HG03432 (cell line): ENCODE data around the gene KRTAP4-8.
"Not testable (repeated sequence)": the region's sequence is repeated elsewhere in the genome, so short reads cannot be mapped to it uniquely, and the experiment has no call there.

Experiments
- ATAC-seq: cut with Tn5 transposase; IDR thresholded peaks from one replicate; pipeline ENCODE4 v1.9.1; 2021; ENCODE audit warnings: mild to moderate bottlenecking, moderate library complexity; ENCODE audit not compliant: unreplicated experiment

The KRTAP4-8 gene

DNA sequence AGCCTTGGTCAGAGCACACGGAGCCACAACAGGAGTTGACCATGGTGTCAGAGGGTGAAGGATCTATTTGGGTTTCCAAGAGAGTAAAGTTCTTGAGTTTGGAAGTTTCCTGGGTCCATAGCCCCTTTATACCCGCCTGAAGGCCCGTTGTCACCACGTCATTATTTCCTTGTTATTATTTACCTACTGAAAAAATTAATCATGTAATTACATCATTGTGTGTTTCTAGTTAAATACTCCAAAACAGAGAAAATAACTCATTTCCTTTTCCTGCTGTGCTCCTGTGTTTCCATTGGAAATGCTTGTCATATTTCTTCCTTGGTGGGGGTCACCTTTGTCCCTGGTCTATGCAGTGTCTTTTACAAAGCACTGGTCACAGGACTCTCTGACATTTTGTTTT lies at the start of gene KRTAP4-8:
TSS of gene KRTAP4-8 (minus strand) at position 101 of the 400 bp plus-strand sequence. CDS start at position 43, 58 bp downstream.
- ATAC-seq, result no peak

DNA sequence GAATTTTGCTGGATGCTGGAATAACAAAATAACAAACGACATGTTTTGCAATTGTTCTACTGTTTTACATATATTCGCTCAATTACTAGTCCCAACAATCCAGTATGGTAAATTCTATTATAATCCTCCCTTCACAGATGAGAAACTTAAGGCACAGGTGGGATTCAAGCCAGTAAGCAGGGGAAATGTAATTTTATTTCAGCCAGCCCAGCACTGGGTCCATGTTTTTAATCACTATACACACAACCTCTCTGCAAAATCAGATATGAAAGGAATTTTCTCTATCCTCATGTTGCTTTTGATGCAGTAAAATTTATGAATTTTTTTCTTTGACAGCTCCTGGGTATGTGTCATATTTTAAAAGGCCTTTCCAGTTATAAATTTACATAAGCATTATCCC lies 47.3 kb upstream of the KRTAP4-8 start:
- no peak for ATAC-seq

DNA sequence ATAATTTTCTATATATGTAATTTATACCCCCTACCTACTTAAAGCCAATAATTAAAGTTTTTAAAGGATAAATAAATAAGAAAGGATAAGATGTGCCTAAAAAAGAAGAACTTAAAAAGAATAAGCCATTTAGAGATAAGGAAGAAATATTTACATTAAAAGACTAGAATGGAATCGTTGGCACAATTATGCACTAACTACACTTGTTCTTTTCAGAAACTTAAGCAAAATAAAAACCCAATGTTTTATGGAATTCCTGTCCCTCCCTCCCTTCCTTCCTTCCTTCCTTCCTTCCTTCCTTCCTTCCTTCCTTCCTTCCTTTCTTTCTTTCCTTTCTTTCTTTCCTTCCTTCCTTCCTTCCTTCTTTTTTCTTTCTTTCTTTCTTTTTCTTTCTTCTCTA lies 46.9 kb upstream of the KRTAP4-8 start:
- no peak for ATAC-seq

- no peak for ATAC-seq
Measured at GRCh38 chr17:41141361-41141760, 43.4 kb upstream of the KRTAP4-8 start.

DNA sequence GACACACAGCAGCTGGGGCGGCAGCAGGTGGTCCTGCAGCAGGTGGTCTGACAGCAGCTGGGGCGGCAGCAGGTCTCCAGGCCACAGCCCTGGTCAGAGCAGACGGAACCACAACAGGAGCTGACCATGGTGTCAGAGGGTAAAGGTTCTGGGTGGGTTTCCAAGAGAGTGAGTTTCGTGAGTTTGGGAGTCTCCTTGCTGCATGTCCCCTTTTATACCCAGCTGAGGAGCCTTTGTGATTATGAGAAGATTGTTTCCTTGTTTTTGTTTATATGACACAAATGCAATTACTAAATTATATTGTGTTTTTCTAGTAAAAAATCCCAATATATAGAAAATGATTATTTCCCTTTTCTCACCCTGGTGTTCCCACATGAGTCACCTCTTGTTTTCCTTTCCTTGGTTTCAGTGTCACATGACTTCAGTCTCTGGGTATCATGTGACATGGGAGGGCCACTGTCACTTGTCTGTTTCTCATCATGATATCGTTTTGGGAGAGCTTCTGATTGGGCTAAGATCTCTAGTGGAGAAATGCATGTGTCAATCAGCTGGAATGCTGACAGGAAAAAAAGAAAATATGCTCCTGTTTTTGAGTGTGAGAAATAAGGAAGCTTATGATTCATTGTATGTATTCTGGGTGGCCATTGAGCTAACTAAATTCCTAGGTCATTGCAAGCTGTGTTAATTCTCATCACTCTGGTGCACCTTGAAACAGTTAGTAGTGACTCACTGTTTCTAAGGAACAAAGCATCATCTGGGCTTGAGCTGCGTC lies 42.6 kb upstream of the KRTAP4-8 start, which contains the start of gene KRTAP4-6:
TSS of gene KRTAP4-6 (minus strand) at position 185 of the 772 bp plus-strand sequence. CDS start at position 128, 57 bp downstream.
- no peak for ATAC-seq

- not testable (repeated sequence) for ATAC-seq
Measured at GRCh38 chr17:41139865-41140264, 41.9 kb upstream of the KRTAP4-8 start.

GRCh38 chr17:41133880-41134735 lies 36.2 kb upstream of the KRTAP4-8 start:
- no peak for ATAC-seq

DNA sequence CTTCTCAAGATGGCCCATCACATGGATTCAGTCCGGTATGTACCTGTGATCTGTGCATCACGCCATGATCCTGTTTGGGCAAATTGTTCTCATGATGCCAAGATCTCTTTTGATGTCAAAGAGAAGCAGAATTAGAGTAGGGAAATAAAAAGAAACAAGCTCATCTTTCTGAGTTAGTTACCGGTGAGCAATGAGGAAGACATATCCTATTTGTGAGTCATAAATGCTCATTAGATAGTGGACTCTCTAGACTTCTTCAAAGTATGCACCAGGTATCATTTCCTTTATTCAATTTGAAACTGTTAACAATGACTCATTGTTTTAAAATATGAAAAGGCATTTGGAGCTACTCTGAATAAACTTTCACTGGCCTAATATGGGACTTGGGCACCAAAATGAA lies 34.0 kb upstream of the KRTAP4-8 start:
- ATAC-seq, result no peak

DNA sequence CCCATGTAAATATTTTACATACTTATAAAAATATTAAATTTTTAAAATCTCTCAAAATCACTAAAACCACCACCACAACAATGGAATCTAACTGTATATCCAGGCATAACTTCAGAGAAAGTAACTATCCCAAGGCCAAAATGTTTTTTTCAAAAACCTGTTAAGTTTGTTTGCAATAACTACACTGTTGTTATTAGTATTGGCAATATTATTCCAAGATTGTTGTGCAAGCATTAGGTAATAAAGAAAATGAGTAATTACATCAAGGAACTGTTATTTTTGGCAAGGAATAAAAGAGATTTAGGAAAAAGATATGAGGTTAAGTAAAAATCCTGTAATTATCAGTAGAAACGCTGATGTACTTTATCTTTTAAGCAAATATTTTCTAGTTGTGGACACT lies 29.4 kb upstream of the KRTAP4-8 start:
- ATAC-seq, result no peak

DNA sequence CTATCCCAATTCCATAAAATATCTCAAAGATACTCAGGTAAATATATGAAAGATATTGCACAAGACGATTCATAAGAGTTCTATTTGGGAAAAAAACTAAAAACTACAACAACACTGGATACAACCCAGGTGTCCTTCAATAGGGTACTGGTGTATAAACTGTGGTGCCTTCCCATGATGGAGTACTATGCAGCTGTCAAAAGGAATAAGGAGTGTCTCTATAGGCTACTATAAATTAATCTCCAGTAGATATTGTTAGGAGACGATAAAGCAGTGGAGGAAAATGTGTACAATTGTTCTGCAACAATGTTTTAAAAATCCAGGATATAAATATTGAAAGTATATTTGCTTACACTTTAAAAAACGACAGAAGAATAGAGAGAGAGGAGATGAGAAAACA lies 28.5 kb upstream of the KRTAP4-8 start:
- ATAC-seq, result no peak

DNA sequence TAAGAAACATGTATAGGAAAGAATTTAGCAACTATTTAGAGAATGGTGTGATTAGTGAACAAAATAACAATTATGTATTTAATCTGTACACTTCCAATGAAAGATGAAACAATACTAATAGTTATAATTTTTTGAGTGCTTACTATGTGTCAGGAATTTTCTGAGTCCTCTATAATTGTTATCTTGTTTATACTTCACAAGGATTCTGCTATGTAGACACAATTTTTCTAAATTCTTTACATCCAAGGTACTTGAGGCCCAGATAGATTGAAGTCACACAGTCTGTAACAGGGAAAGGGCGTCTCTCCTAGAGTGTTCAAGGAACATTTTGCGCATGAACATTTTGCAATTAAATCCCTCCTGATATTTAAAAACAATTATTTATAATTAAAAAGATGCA lies 27.1 kb upstream of the KRTAP4-8 start:
- ATAC-seq, result no peak

DNA sequence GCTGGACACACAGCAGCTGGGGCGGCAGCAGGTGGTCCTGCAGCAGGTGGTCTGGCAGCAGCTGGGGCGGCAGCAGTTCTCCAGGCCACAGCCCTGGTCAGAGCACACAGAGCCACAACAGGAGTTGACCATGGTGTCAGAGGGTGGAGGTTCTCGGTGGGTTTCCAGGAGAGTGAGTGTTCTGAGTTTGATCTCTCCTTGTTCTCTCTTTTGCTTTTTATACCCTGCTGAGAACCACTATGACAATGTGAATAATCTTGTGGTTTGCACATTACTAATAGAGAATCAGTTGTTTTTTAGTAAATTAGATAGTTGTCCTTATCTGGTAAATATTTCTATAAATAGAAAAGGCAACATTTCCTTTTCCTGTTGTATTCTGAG lies 26.0 kb upstream of the KRTAP4-8 start, which contains the start of gene KRTAP4-12:
TSS of gene KRTAP4-12 (minus strand) at position 192 of the 381 bp plus-strand sequence. CDS start at position 132, 60 bp downstream.
- not testable (repeated sequence) for ATAC-seq

- ATAC-seq, result not testable (repeated sequence)
Measured at GRCh38 chr17:41123292-41123990, 25.5 kb upstream of the KRTAP4-8 start.

- no peak for ATAC-seq
Measured at GRCh38 chr17:41121742-41122141, 23.8 kb upstream of the KRTAP4-8 start.

- ATAC-seq, result not testable (repeated sequence)
Measured at GRCh38 chr17:41119696-41120690, 22.1 kb upstream of the KRTAP4-8 start.

DNA sequence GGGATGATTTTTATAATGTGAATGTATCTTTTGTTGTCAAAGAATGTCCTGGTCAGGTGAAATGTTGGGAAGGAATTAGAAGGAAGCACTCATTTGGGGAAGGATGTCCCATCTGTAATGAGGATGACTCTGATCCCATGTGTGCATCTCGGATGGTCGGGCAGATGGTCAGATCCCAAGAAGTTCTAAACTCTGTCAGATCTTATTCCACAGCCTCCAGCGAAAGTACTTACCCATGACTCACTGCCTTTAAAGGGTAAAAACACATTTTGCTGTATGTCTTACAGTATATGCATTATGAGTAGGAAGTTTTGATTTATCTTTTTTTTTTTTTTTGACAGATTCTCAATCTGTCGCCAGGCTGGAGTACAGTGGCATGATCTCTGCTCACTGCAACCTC lies 20.8 kb upstream of the KRTAP4-8 start:
- ATAC-seq, result no peak

DNA sequence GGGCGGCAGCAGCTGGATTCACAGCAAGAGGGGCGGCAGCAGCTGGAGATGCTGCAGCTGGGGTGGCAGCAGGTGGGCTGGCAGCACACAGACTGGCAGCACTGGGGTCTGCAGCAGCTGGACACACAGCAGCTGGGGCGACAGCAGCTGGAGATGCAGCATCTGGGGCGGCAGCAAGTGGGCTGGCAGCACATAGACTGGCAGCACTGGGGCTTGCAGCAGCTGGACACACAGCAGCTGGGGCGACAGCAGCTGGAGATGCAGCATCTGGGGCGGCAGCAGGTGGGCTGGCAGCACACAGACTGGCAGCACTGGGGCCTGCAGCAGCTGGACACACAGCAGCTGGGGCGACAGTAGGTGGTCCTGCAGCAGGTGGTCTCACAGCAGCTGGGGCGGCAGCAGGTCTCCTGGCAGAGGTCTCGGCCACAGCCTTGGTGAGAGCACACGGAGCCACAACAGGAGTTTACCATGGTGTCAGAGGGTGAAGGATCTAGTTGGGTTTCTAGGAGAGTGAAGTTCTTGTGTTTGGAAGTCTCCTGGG lies 20.0 kb upstream of the KRTAP4-8 start, which contains the start of gene KRTAP4-11:
TSS of gene KRTAP4-11 (minus strand) at position 528 of the 541 bp plus-strand sequence. CDS start at position 470, 58 bp downstream.
- ATAC-seq, result not testable (repeated sequence)

DNA sequence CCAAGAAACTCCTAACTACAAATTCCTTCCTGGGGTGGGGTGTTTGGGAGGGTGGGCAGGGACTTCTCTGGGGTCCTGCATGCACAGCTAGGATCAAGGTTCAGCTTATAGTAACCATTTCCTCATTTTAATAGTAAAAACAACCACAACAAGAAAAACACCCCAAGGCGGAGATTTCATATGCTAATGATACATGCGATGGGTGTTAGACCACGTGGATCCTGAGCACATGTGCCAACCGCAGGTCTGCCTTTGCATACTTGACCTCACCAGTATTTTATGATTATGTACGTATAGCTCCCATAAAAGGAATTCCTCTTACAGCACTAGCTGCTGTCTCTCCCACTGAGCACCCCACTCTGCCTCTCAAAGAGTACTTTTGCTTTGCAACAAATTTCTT lies 18.4 kb upstream of the KRTAP4-8 start:
- no peak for ATAC-seq

DNA sequence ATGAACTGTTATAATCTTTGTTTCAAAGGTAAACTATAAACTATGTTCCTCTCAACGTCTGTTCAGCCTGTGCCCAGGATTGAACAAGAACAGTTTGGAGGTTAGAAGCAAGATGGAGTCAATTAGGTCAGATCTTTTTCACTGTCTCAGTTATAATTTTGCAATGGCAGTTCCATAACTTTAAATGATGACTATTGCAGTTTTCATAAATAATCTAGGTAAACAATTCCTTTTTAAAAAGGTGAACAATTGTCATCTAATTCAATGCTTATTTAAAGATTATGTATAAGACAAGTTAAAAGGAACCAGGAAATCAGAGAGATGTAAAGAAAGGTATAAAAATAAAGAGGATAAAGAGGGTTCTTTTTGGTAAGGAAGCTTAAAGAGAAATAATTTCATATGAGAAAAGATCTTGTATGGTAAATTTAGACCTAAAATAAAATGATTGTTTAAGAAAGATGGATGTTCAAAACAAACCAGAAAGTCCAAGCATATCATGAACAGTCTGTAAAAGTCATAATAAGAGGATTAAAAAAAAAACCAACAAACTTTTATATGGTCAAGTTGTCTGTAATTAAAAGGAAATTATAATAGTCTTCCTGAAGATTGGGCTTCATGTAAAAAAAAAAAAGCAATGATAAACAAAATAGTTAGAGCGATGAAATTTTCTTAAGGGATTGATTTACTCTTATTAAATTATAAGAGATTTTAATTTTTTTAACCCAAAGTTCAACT lies 13.4 kb upstream of the KRTAP4-8 start:
- ATAC-seq, result no peak
